Activated CD8-positive, alpha-beta memory T cell treated with anti-CD3 and anti-CD28 coated beads, Interleukin-2, amount 50 U/mL, for 4 hours (primary cell): ENCODE data around the gene FAM168B.

Experiments
- DNase-seq: peaks from one replicate; pipeline ENCODE4 v3.0.0-alpha.2; 2020

The FAM168B gene

GRCh38 chr2:131014141-131014540 is 79.1 kb downstream of the FAM168B start:
- no peak for DNase-seq

- DNase-seq: no peak
Measured at GRCh38 chr2:131011486-131011885, 81.8 kb downstream of the FAM168B start.

DNA sequence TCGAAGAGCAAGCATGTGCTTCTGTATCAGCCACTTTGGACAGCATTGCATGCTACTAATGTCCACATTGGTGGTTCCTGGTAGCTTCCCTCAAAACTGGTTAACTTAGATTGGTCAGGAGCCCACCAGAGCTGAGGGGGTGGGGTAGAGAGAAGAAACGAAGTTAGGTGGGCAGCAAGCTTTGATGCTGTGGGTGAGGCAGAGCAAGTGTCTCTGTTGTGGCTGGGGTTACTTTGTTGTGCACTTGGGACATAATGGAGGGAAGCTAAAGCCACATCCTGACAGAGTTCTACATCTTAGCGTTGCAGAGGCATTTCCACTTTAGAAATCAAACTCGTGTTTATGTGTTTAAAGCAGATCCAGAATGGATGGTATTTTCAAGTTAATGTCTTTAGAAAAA is 82.7 kb downstream of the FAM168B start:
- DNase-seq: no peak

DNA sequence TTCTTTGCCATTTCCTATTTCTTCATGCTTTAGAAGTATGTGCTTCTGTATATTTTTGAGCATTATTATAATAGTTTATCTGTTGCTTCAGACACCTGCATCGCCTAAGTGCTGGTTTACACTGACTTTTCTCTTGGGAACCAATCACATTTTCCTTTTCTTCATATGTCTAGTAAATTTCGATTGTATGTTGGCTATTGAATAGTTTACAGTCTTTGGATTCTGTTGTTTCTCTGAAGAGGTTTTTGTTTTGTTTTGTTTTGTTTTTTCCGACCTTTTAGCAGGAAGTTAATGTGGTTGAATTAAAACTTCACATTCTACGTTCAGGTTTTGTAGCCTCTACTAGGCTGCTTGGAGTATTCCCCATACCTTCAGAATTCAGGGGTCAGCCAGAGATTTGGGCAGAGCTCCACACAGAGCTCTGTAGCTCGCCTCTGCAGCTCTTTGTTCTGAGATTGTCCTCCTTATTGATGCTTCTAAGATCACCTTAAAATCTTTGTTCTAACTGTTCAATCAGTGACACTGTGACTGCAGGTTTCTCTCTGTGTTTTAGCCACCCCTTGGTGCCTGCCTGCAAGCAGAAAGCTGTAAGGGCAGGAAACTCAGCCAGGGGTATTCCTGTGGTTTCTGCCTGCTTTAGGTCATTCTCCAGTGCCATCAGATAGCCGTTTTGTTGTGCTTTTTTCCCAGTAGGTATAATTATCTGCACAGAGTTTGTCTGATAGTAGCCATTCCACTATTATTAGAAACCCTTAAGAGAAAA is 83.4 kb downstream of the FAM168B start:
- no peak for DNase-seq

GRCh38 chr2:131008967-131009366 is 84.3 kb downstream of the FAM168B start:
- DNase-seq: no peak

DNA sequence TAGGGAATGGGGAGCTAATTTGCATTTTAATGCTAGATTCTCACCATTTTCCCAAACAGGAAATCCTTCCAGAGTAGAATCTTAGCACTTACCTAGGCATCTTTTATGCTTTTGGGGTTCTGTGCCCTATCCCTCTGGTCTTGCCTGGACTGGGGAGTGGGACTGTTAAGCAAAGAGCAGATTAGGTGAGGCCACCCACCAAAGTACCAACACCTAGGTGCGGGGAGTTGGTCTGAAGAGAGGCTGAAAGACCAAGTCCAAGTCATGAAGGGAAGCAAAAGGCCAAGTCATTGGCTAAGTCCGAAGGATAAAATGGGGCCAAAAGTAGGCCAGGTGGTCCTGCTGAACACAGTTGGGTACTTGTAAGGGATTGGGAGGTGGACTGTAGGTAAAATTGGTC is 86.7 kb downstream of the FAM168B start:
- DNase-seq: no peak

DNA sequence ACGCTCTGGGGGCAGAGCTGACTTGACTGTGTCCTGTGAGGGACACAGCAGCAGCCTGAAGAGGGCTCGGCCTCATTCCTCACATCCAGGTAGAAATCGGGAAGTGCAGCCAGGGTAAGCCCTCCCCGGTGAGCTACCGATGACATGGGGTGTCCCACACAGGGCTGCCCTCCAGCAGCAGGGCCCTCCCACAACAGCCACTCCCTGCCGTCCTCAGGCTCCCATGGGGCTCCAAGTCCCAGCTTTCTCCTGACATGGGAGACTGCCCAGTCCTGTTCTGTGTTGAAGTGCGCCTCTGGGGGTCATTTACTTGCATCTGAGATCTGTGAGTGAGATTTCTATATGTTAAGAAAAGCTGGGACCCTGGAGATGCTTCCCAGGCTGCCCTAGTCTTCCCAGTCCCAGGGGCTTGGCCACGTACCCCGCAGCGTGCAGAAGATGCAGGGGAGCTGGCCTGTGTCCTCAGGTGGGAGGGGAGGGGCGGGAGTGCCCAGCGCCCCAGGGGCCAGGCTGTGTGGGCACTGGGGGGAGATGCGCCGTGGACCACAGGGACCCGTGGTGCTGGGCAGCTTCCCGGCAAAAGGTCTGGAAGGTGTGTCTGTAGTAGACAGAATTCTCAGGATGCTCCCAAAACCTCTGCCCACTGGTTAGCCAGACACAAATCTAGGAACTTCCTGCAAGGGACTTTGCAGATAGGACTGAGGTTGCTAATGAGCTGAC is 87.9 kb downstream of the FAM168B start:
- no peak for DNase-seq

DNA sequence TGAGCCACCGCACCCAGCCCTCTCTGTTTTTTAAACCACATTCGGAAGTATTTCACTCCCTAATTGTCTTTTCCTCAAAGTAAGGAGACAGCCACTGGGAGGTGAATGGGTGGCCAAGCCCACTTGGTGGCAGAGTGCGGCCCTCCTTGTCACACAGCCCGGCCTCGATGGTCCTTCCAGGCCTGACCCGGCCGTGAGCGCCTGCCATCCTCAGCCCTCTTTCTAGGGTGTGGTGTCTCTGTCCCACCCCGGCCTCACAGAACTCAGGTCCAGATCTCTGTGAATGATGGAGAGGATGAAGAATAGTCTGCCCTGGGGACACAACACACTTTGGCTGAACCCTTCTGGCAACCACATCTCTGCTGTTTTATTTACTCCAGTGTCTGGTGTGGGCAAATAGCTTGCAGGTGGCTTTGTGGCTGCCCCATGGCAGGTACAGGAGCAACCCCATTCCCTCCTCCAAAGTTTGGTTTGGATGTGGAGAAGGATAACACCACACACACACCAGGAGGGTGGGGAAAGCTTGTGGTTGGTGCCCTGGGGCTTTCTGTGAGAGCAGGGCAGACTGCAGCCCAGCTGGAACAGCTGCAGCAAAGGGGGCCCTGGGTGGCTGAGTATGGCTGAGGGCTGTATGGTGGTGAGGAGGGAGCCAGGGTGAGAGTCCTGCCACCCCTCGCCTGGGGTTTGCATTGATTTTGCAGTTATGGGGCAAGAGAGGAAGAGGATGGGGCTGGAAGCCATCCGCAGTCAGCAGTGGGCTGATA is 88.6 kb downstream of the FAM168B start:
- no peak for DNase-seq

GRCh38 chr2:130998561-130998960 is 94.7 kb downstream of the FAM168B start:
- DNase-seq: no peak
